NCI-H187 treated with DMSO at 0.1 percent for 48 hours (cell line): ENCODE results near the gene HIVEP3.

Experiments used
- DNase-seq: peaks from one replicate; lab custom pipeline; 2025; lab: John Stamatoyannopoulos, UW

The HIVEP3 gene

GRCh38 chr1:41812051-41812450 lies 106.7 kb downstream of the HIVEP3 start:
- DNase-seq = peak; percentile 25

- DNase-seq = no peak
Measured at GRCh38 chr1:41811051-41811795, 107.5 kb downstream of the HIVEP3 start.

GRCh38 chr1:41810446-41810845 lies 108.3 kb downstream of the HIVEP3 start:
- DNase-seq = no peak

GRCh38 chr1:41809692-41810091 lies 109.0 kb downstream of the HIVEP3 start:
- DNase-seq = no peak

- DNase-seq = no peak
Measured at GRCh38 chr1:41807390-41807789, 111.3 kb downstream of the HIVEP3 start.

GRCh38 chr1:41806472-41807155 lies 112.1 kb downstream of the HIVEP3 start:
- DNase-seq = no peak

GRCh38 chr1:41805771-41806471 lies 112.8 kb downstream of the HIVEP3 start:
- DNase-seq = no peak

- DNase-seq = no peak
Measured at GRCh38 chr1:41804176-41804575, 114.5 kb downstream of the HIVEP3 start.

GRCh38 chr1:41803656-41804055 lies 115.1 kb downstream of the HIVEP3 start:
- no peak for DNase-seq

- DNase-seq = no peak
Measured at GRCh38 chr1:41802532-41803501, 115.9 kb downstream of the HIVEP3 start.

GRCh38 chr1:41800311-41800829 lies 118.4 kb downstream of the HIVEP3 start:
- DNase-seq = no peak

GRCh38 chr1:41799723-41800122 lies 119.0 kb downstream of the HIVEP3 start:
- no peak for DNase-seq

GRCh38 chr1:41799205-41799604 lies 119.5 kb downstream of the HIVEP3 start:
- no peak for DNase-seq

GRCh38 chr1:41795205-41795762 lies 123.4 kb downstream of the HIVEP3 start:
- DNase-seq = no peak

GRCh38 chr1:41794031-41794430 lies 124.7 kb downstream of the HIVEP3 start:
- DNase-seq = no peak

GRCh38 chr1:41792485-41792770 lies 126.3 kb downstream of the HIVEP3 start:
- DNase-seq = no peak

- no peak for DNase-seq
Measured at GRCh38 chr1:41791667-41792484, 126.8 kb downstream of the HIVEP3 start.

- DNase-seq = no peak
Measured at GRCh38 chr1:41790351-41790750, 128.4 kb downstream of the HIVEP3 start.

- DNase-seq = no peak
Measured at GRCh38 chr1:41789661-41790330, 128.9 kb downstream of the HIVEP3 start.

- DNase-seq = no peak
Measured at GRCh38 chr1:41788427-41788826, 130.3 kb downstream of the HIVEP3 start.
